ENCODE measurements around the gene AICDA. TPM values are rescaled to one million over a fixed set of nuclear protein-coding genes. Genes with fewer than 3 reads are reported as not detected.

AICDA gene
- total RNA-seq, 1 experiment from 2014 or later, result 0.22 TPM

GRCh38 chr12:8629486-8630033, 16.9 kb upstream of the AICDA start:
- Histone ChIP-seq H3K56ac (ENCODE audit: insufficient read length, low read depth, low read length) (no peak overlapping the region), H2BK20ac (ENCODE audit: low read depth, low read length, poor library complexity, severe bottlenecking) (no peak overlapping the region), H4K91ac (ENCODE audit: insufficient read length, low read depth, low read length) (no peak overlapping the region), H3K14ac (ENCODE audit: insufficient read depth, low read length) (no peak overlapping the region), H4K8ac (replicated peaks; ENCODE audit: insufficient read length, low read depth, low read length) (no peak overlapping the region), H4K20me1 (ENCODE audit: control insufficient read depth, insufficient read depth, insufficient read length) (no peaks in the 10 kb centered on the region), H3K27ac (ENCODE audit: insufficient read length, low read depth, low read length) (no peak overlapping the region), H3K4me2 (ENCODE audit: insufficient read depth, insufficient read length, low read length) (no peak overlapping the region), H3K79me1 (ENCODE audit: insufficient read depth, low read depth, low read length, poor library complexity, severe bottlenecking) (no peaks in the 10 kb centered on the region), H2AFZ (ENCODE audit: low read length) (no peak overlapping the region), H2AK5ac (ENCODE audit: insufficient read length, low read length) (no peak overlapping the region), H4K5ac (ENCODE audit: insufficient read length, low read depth, low read length) (no peak overlapping the region), H2BK120ac (ENCODE audit: low read depth, low read length, poor library complexity, severe bottlenecking) (no peak overlapping the region), H3K23ac (ENCODE audit: insufficient read length, low read depth, low read length) (no peak overlapping the region), H3K4me1 (ENCODE audit: insufficient read depth, low read length) (no peaks in the 10 kb centered on the region), H3K23me2 (ENCODE audit: insufficient read length, low read depth, low read length, poor library complexity, severe bottlenecking) (no peaks in the 10 kb centered on the region), H3K79me2 (ENCODE audit: insufficient read depth, low read length) (no peaks in the 10 kb centered on the region), H2BK12ac (ENCODE audit: insufficient read length, low read depth, low read length) (no peak overlapping the region), H2BK15ac (ENCODE audit: low read depth, low read length) (no peak overlapping the region), H2BK5ac (ENCODE audit: insufficient read length, low read length) (no peak overlapping the region), H3T11ph (ENCODE audit: low read length) (no peak overlapping the region), H3K18ac (ENCODE audit: insufficient read length, low read depth, low read length) (no peak overlapping the region), H3K9me3 (ENCODE audit: control insufficient read depth, low read depth, low read length) (no peaks in the 10 kb centered on the region), H3K27me3 (ENCODE audit: insufficient read depth, low read length) (no peaks in the 10 kb centered on the region), H3K4ac (ENCODE audit: low read depth, low read length) (no peak overlapping the region), H3K9ac (ENCODE audit: extremely low read depth, insufficient read length, low read length) (no peak overlapping the region)
- no peak for DNase-seq
- Mint-ChIP-seq H3K36me3 (ENCODE audit: insufficient read depth in 1 of 3, low read depth in 3 of 3) (peaks cover 2 to 12% (median 7%) of the 10 kb centered on the region in 3 experiments; a peak in 5 of 7 replicates), H3K4me3 (no peak overlapping the region), H3K4me1 (peaks cover 3 to 10% of the 10 kb centered on the region in 2 experiments), H3K27ac (no peak overlapping the region; a peak in 1 of 7 replicates), H3K9me3 (peaks cover 10 to 15% of the 10 kb centered on the region in 2 experiments), H3K27me3 (ENCODE audit: low read depth) (peaks cover 3% of the 10 kb centered on the region; the same call in 1 of the 2 replicates)
- no CpG with 5 or more reads among the region's 3 CpGs for WGBS (ENCODE audit: extremely low coverage, insufficient read length, low lambda C conversion rate)
- TF ChIP-seq CTCF (conservative IDR thresholded peaks at IDR 0.05), result no peak

Measured in H9 (cell line).